Vagina (tissue), 2 donors: ENCODE data around the gene DOK7. TPM values are rescaled to one million over a fixed set of nuclear protein-coding genes. Genes with fewer than 3 reads are reported as not detected.

Source experiments
- DNase-seq, 2 donors: peaks; one replicate each; pipeline ENCODE4 v3.0.0-alpha.2; 2017; ENCODE audit errors: extremely low spot score in 2 of 2
- H3K27ac ChIP-seq: fragments of 200-600 bp; sonication (generic); one replicate; pipeline ENCODE4 v1.5.1; 2019
- H3K27me3 ChIP-seq: fragments of 200-600 bp; sonication (generic); one replicate; pipeline ENCODE4 v1.5.1; 2019
- H3K36me3 ChIP-seq, 2 donors: fragments of 200-600 bp; sonication (generic); one replicate each; pipeline ENCODE4 v1.5.1; 2017 to 2019
- H3K4me1 ChIP-seq: fragments of 200-600 bp; sonication (generic); one replicate; pipeline ENCODE4 v1.5.1; 2019
- H3K4me3 ChIP-seq, 2 donors: fragments of 200-600 bp; sonication (generic); 1 replicate in 1 of 2; 2 replicates in 1 of 2; pipeline ENCODE4 v1.5.1; 2016 to 2019
- H3K9me3 ChIP-seq: fragments of 200-600 bp; sonication (generic); one replicate; pipeline ENCODE4 v1.5.1; 2019
- CTCF ChIP-seq, 3 experiments: fragments of 450-650 bp in 2 of 3; fragments of 200-600 bp in 1 of 3; sonication (generic) in 1 of 3; IDR thresholded peaks; one replicate each; pipeline ENCODE4 v1.5.1; 2017 to 2019; ENCODE audit warnings: antibody characterized with exemption in 3 of 3, mild to moderate bottlenecking in 2 of 3, moderate library complexity in 2 of 3
- POLR2A ChIP-seq, 2 donors: fragments of 450-650 bp; IDR thresholded peaks; one replicate each; pipeline ENCODE4 v1.6.1; 2017; ENCODE audit warnings: antibody characterized with exemption in 2 of 2, mild to moderate bottlenecking in 2 of 2, moderate library complexity in 2 of 2
- POLR2AphosphoS5 ChIP-seq, 2 donors: sonication (generic); formaldehyde crosslinking; IDR thresholded peaks; one replicate each; pipeline ENCODE4 v1.9.0; 2017; ENCODE audit warnings: antibody characterized with exemption in 2 of 2, mild to moderate bottlenecking in 2 of 2, low read depth in 1 of 2; ENCODE audit not compliant: insufficient read depth in 1 of 2
- intact Hi-C: fragments of 100-400 bp; cut with DNase I; formaldehyde crosslinking; loops from one replicate; pipeline ENCODE4 v1.15.1; 2023
- total RNA-seq: library from RNA; depleted of rRNA; stranded (reverse); fragments of >200 nt; gene quantifications from one replicate; pipeline ENCODE4 v1.2.3, GENCODE V29; 2016

The DOK7 gene
- total RNA-seq, 1 donor from 2014 or later, result 4.7 TPM

- Histone ChIP-seq H3K4me3 (no peak overlapping the region), H3K27ac (no peak overlapping the region), H3K27me3 (no peaks in the 10 kb centered on the region), H3K4me1 (peaks cover 5% of the 10 kb centered on the region), H3K36me3 (no peaks in the 10 kb centered on the region), H3K9me3 (no peaks in the 10 kb centered on the region)
- no peak for DNase-seq
- intact Hi-C loops, result loop anchor here (5.0 kb wide), 1 partner anchor 96 kb away; no protein-coding TSS in a partner anchor
- TF ChIP-seq POLR2AphosphoS5 (IDR thresholded peaks at IDR 0.05; ENCODE audit: insufficient read depth in 1 of 2, low read depth in 1 of 2), result no peak
- TF ChIP-seq POLR2A (IDR thresholded peaks at IDR 0.05), result no peak
- peak; percentile 97 to 99 (median 97) for TF ChIP-seq CTCF (IDR thresholded peaks at IDR 0.05)
Observed at GRCh38 chr4:3442959-3443749, 20.0 kb upstream of the DOK7 start.

GRCh38 chr4:3443750-3444309 is 19.3 kb upstream of the DOK7 start:
- Histone ChIP-seq H3K27me3 (no peaks in the 10 kb centered on the region), H3K4me3 (no peak overlapping the region), H3K9me3 (no peaks in the 10 kb centered on the region), H3K4me1 (peaks cover under 1% of the 10 kb centered on the region), H3K36me3 (no peaks in the 10 kb centered on the region), H3K27ac (no peak overlapping the region)
- TF ChIP-seq POLR2AphosphoS5 (IDR thresholded peaks at IDR 0.05; ENCODE audit: insufficient read depth in 1 of 2, low read depth in 1 of 2) (no peak), POLR2A (IDR thresholded peaks at IDR 0.05) (no peak), CTCF (IDR thresholded peaks at IDR 0.05) (no peak)
- intact Hi-C loops, result loop anchor here (5.0 kb wide), 1 partner anchor 97 kb away; no protein-coding TSS in a partner anchor
- no peak for DNase-seq

- peaks cover 7% of the 10 kb centered on the region for H3K4me1 ChIP-seq
- no peaks in the 10 kb centered on the region for H3K9me3 ChIP-seq
- no peak overlapping the region for H3K27ac ChIP-seq
- no peak for TF ChIP-seq POLR2AphosphoS5 (IDR thresholded peaks at IDR 0.05; ENCODE audit: insufficient read depth in 1 of 2, low read depth in 1 of 2)
- TF ChIP-seq CTCF (IDR thresholded peaks at IDR 0.05), result no peak
- TF ChIP-seq POLR2A (IDR thresholded peaks at IDR 0.05), result no peak
- H3K36me3 ChIP-seq, result no peaks in the 10 kb centered on the region
- no peak overlapping the region for H3K4me3 ChIP-seq
- no peaks in the 10 kb centered on the region for H3K27me3 ChIP-seq
- intact Hi-C loops, result loop anchor here (5.0 kb wide), 1 partner anchor 97 kb away; no protein-coding TSS in a partner anchor
- DNase-seq, result no peak
Observed at GRCh38 chr4:3444351-3445110, 18.6 kb upstream of the DOK7 start.

- no peak overlapping the region for H3K4me3 ChIP-seq
- no peak for TF ChIP-seq POLR2A (IDR thresholded peaks at IDR 0.05)
- TF ChIP-seq POLR2AphosphoS5 (IDR thresholded peaks at IDR 0.05; ENCODE audit: insufficient read depth in 1 of 2, low read depth in 1 of 2), result no peak
- TF ChIP-seq CTCF (IDR thresholded peaks at IDR 0.05), result no peak
- no peak for DNase-seq
- H3K36me3 ChIP-seq, result no peaks in the 10 kb centered on the region
- intact Hi-C loops, result no loop called here
- peaks cover 14% of the 10 kb centered on the region for H3K4me1 ChIP-seq
- no peaks in the 10 kb centered on the region for H3K9me3 ChIP-seq
- no peaks in the 10 kb centered on the region for H3K27me3 ChIP-seq
- no peak overlapping the region for H3K27ac ChIP-seq
Observed at GRCh38 chr4:3445111-3445820, 17.8 kb upstream of the DOK7 start.
